ENCODE results near the gene ABCA7.

DNA sequence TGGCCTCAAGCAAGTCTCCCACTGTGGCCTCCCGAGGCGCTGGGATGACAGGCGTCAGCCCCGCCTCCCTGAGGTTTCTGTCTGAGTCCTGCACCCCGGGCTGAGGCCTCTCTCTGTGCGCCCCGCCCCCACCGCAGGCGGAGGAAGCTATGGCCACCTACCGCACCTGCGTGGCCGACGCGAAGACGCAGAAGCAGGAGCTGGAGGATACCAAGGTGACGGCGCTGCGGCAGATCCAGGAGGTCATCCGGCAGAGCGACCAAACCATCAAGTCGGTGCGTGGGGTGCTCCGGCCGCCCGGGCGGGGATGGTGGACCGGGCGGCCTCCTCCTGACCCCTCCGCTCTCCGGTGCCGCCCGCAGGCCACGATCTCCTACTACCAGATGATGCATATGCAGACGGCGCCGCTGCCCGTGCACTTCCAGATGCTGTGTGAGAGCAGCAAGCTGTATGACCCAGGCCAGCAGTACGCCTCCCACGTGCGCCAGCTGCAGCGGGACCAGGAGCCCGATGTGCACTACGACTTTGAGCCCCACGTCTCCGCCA is 39.7 kb downstream of the ABCA7 start:
- TF ChIP-seq, protein P1, sequence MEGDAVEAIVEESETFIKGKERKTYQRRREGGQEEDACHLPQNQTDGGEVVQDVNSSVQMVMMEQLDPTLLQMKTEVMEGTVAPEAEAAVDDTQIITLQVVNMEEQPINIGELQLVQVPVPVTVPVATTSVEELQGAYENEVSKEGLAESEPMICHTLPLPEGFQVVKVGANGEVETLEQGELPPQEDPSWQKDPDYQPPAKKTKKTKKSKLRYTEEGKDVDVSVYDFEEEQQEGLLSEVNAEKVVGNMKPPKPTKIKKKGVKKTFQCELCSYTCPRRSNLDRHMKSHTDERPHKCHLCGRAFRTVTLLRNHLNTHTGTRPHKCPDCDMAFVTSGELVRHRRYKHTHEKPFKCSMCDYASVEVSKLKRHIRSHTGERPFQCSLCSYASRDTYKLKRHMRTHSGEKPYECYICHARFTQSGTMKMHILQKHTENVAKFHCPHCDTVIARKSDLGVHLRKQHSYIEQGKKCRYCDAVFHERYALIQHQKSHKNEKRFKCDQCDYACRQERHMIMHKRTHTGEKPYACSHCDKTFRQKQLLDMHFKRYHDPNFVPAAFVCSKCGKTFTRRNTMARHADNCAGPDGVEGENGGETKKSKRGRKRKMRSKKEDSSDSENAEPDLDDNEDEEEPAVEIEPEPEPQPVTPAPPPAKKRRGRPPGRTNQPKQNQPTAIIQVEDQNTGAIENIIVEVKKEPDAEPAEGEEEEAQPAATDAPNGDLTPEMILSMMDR (IDR thresholded peaks at IDR 0.05), result no peak
- no peak for TF ChIP-seq POLR2A (IDR thresholded peaks at IDR 0.05)
